PC-3 (cell line): ENCODE measurements around the gene CAMTA1. TPM values are rescaled to one million over a fixed set of nuclear protein-coding genes. Genes with fewer than 3 reads are reported as not detected.

Experiments used
- ATAC-seq: fragments of 200-7000 bp; cut with Tn5 transposase; 2 replicates; pipeline ENCODE4 v1.9.1; 2020; ENCODE audit warnings: mild to moderate bottlenecking, moderate library complexity
- BruUV-seq: library from RNA; stranded (reverse); fragments of 400-500 nt; replicated peaks from 2 replicates; lab custom pipeline; 2021; lab: Mats Ljungman, UMichigan
- CTCF ChIA-PET: fragments of 300-600 bp; sonication (Branson Sonifier 250); formaldehyde crosslinking; loops from one replicate; lab custom pipeline; 2022; ENCODE audit warnings: antibody characterized with exemption; lab: Charles Lee
- POLR2A ChIA-PET: fragments of 300-600 bp; sonication (Branson Sonifier 250); formaldehyde crosslinking; loops from one replicate; lab custom pipeline; 2022; ENCODE audit warnings: antibody characterized with exemption; ENCODE audit not compliant: unreplicated experiment; lab: Charles Lee
- DNase-seq: peaks from one replicate; pipeline ENCODE4 v3.0.0-alpha.2; 2015
- H2AFZ ChIP-seq: fragments of 300-600 bp; sonication (generic); 2 replicates; pipeline ENCODE4 v1.6.0; 2016; ENCODE audit warnings: antibody characterized with exemption, low read length
- H3F3A ChIP-seq: fragments of 300-600 bp; sonication (generic); one replicate; pipeline ENCODE4 v1.6.0; 2017; ENCODE audit warnings: antibody characterized with exemption, low read length, control low read depth, mild to moderate bottlenecking; ENCODE audit not compliant: unreplicated experiment
- H3K27ac ChIP-seq: fragments of 300-600 bp; sonication (generic); 2 replicates; pipeline ENCODE4 v1.5.1; 2016; ENCODE audit warnings: mild to moderate bottlenecking, low read length
- H3K27me3 ChIP-seq: fragments of 300-600 bp; sonication (generic); 2 replicates; pipeline ENCODE4 v1.6.1; 2016; ENCODE audit warnings: low read length, mixed read lengths
- H3K36me3 ChIP-seq: fragments of 300-600 bp; sonication (generic); 2 replicates; pipeline ENCODE4 v1.6.1; 2016; ENCODE audit warnings: low read depth, mixed run types, low read length, mixed read lengths
- H3K4me1 ChIP-seq: fragments of 300-600 bp; sonication (generic); 2 replicates; pipeline ENCODE4 v1.5.1; 2016; ENCODE audit warnings: low read length; ENCODE audit not compliant: insufficient read depth
- H3K4me2 ChIP-seq: fragments of 300-600 bp; sonication (generic); 2 replicates; pipeline ENCODE4 v1.6.0; 2016; ENCODE audit warnings: low read length
- H3K4me3 ChIP-seq: fragments of 300-600 bp; sonication (generic); 2 replicates; pipeline ENCODE4 v1.5.1; 2016; ENCODE audit warnings: mild to moderate bottlenecking, low read length, mixed read lengths
- H3K79me2 ChIP-seq: fragments of 300-600 bp; sonication (generic); 2 replicates; pipeline ENCODE4 v1.6.1; 2017; ENCODE audit warnings: low read length, mixed read lengths
- H3K9ac ChIP-seq: fragments of 300-600 bp; sonication (generic); 2 replicates; pipeline ENCODE4 v1.6.0; 2016; ENCODE audit warnings: mild to moderate bottlenecking, low read length
- H3K9me2 ChIP-seq: fragments of 300-600 bp; sonication (generic); replicated peaks from 2 replicates; pipeline ENCODE4 v1.6.1; 2016; ENCODE audit warnings: mixed run types, low read length, mixed read lengths
- H3K9me3 ChIP-seq: fragments of 300-600 bp; sonication (generic); 2 replicates; pipeline ENCODE4 v1.6.1; 2016; ENCODE audit warnings: low read length, mixed read lengths
- H4K20me1 ChIP-seq: fragments of 300-600 bp; sonication (generic); 2 replicates; pipeline ENCODE4 v1.6.1; 2016; ENCODE audit warnings: low read length, mixed read lengths
- EZH2 ChIP-seq: fragments of 300-600 bp; sonication (generic); IDR thresholded peaks from one replicate; pipeline ENCODE4 v1.6.1; 2017; ENCODE audit warnings: antibody characterized with exemption, mild to moderate bottlenecking, low read length; ENCODE audit not compliant: unreplicated experiment
- EZH2phosphoT487 ChIP-seq: fragments of 300-600 bp; sonication (generic); IDR thresholded peaks from 2 replicates; pipeline ENCODE4 v1.6.1; 2018; ENCODE audit warnings: mild to moderate bottlenecking, antibody characterized with exemption, low read length, borderline replicate concordance
- intact Hi-C: fragments of 100-400 bp; cut with micrococcal nuclease; formaldehyde crosslinking; loops from 2 replicates; pipeline ENCODE4 v1.9.0; 2023
- total RNA-seq: library from RNA; depleted of rRNA; stranded (reverse); fragments of >200 nt; gene quantifications from 2 replicates; pipeline ENCODE4 v1.2.3, GENCODE V29; 2014
- TF ChIP-seq, protein P1 (sequence below): fragments of 300-600 bp; sonication (generic); conservative IDR thresholded peaks from 2 replicates; pipeline ENCODE4 v1.5.1; 2017; ENCODE audit warnings: antibody characterized with exemption, low read depth, mild to moderate bottlenecking, low read length

CAMTA1 gene
- total RNA-seq, 1 experiment from 2014 or later, result 40.8 TPM

DNA sequence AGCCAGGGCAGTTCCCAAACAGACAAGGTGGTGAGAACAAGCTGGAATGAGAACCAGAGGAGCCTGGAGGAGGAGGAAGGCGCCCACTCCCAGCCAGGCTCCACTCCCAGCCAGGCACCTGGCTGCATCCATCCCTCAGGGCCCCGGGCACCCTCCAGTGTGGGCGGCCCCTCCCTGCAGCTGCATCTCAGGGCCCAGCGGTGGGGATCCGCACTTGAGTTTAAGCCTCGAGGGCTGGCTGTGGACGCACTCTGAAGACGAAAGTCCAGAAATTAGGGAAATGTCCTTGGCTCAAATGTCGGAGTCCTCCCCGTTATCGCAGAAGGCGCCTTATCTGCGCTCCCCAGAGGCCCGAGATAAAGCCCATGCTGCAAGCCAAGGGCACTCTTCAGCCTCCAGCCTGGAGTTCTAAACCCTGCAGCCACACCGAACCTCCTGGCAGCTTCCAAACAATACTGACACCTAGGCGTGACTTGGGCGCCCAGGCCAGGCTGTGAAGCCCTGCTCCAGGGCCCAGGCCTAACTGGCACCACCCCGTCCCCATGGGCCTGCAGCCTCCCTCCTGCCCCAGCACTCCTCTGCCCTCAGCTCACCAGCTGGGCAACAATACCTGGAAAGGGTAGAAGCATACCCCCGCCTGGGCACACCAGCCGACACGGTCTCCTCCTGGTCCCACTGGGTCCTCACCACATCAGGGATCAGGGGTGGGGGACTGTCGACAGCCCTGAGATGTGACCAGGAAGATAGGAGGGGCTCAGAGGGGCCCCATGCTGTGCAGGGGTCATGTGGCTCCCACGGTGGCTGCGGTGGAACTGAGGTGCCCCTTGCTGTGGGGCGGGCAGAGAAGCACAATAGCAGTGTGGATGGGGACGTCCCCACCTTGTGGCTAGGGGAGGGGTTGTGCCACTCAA lies 801.0 kb downstream of the CAMTA1 start:
- intact Hi-C loops, result no loop called here
- Histone ChIP-seq H3K79me2 (no peaks in the 10 kb centered on the region), H3F3A (no peaks in the 10 kb centered on the region), H4K20me1 (no peaks in the 10 kb centered on the region), H3K4me2 (no peak overlapping the region), H3K4me3 (no peak overlapping the region), H3K9ac (no peak overlapping the region), H3K27ac (no peak overlapping the region), H3K27me3 (peaks cover 56% of the 10 kb centered on the region), H2AFZ (no peak overlapping the region), H3K9me3 (no peaks in the 10 kb centered on the region), H3K9me2 (no peaks in the 10 kb centered on the region), H3K4me1 (no peaks in the 10 kb centered on the region), H3K36me3 (no peaks in the 10 kb centered on the region)
- DNase-seq, result no peak
- BruUV-seq, result no TSS peak
- ChIA-PET CTCF (no interaction called here), POLR2A (no interaction called here)
- no peak for ATAC-seq
- no peak for TF ChIP-seq EZH2
- TF ChIP-seq, protein P1, sequence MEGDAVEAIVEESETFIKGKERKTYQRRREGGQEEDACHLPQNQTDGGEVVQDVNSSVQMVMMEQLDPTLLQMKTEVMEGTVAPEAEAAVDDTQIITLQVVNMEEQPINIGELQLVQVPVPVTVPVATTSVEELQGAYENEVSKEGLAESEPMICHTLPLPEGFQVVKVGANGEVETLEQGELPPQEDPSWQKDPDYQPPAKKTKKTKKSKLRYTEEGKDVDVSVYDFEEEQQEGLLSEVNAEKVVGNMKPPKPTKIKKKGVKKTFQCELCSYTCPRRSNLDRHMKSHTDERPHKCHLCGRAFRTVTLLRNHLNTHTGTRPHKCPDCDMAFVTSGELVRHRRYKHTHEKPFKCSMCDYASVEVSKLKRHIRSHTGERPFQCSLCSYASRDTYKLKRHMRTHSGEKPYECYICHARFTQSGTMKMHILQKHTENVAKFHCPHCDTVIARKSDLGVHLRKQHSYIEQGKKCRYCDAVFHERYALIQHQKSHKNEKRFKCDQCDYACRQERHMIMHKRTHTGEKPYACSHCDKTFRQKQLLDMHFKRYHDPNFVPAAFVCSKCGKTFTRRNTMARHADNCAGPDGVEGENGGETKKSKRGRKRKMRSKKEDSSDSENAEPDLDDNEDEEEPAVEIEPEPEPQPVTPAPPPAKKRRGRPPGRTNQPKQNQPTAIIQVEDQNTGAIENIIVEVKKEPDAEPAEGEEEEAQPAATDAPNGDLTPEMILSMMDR, result no peak
- no peak for TF ChIP-seq EZH2phosphoT487

DNA sequence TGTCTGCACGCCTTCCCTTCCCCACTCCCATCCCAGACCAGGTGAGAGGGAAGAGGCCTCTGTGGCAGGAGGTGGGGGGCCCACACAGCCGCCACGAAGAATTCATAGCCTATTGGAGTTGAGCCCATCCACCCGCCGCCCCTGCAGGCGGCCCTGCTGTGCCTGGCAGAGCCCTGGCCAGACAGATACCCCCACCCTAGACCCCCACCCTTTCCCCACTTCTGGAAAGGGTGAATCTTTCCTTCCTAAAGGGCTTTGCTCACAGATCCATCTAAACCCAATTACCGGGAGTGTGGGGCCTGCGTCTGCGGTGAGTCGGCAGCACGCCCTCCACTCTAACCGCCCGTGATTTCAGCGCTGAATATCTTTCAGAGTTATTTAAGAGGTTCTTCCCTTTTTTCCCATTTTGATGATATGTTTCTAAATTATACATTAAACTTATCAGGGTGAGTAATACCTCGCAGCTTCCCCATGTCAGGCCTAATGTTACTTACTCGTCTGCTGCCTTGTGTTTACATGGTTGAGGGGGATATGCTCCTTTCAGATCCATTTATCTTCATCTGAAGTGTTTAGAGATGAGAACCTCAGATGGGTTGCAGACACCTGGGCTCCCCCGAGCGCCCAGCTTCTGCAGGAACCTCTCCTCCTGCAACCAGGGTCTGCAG lies 802.0 kb downstream of the CAMTA1 start:
- no peak overlapping the region for H2AFZ ChIP-seq
- H3F3A ChIP-seq, result no peaks in the 10 kb centered on the region
- H3K36me3 ChIP-seq, result no peaks in the 10 kb centered on the region
- intact Hi-C loops, result no loop called here
- ChIA-PET CTCF (no interaction called here), POLR2A (no interaction called here)
- BruUV-seq, result no TSS peak
- H3K79me2 ChIP-seq, result no peaks in the 10 kb centered on the region
- no peak for ATAC-seq
- DNase-seq, result no peak
- H3K9ac ChIP-seq, result no peak overlapping the region
- H3K27ac ChIP-seq, result no peak overlapping the region
- no peaks in the 10 kb centered on the region for H4K20me1 ChIP-seq
- H3K4me1 ChIP-seq, result no peaks in the 10 kb centered on the region
- TF ChIP-seq EZH2 (no peak), EZH2phosphoT487 (no peak)
- TF ChIP-seq, protein P1, result no peak
- H3K4me3 ChIP-seq, result no peak overlapping the region
- no peaks in the 10 kb centered on the region for H3K9me3 ChIP-seq
- H3K9me2 ChIP-seq, result no peaks in the 10 kb centered on the region
- no peak overlapping the region for H3K4me2 ChIP-seq
- peaks cover 53% of the 10 kb centered on the region for H3K27me3 ChIP-seq
